Left kidney (tissue), 2 donors: Measurements from ENCODE around the gene ROPN1L. TPM values are rescaled to one million over a fixed set of nuclear protein-coding genes. Genes with fewer than 3 reads are reported as not detected.
"Not testable (repeated sequence)": the region's sequence is repeated elsewhere in the genome, so short reads cannot be mapped to it uniquely, and the experiment has no call there.

Experiments
- DNase-seq: peaks from one replicate; pipeline ENCODE4 v3.0.0-alpha.2; 2013
- polyA plus RNA-seq: library from polyadenylated mRNA; unstranded; fragments of 120-200 nt; gene quantifications from one replicate; pipeline ENCODE4 v1.2.1, GENCODE V29; 2013; ENCODE audit not compliant: insufficient read length

ROPN1L gene
- polyA plus RNA-seq, 1 donor, result 0.95 TPM

- DNase-seq, result no peak
Observed at GRCh38 chr5:10480237-10480985, 38.7 kb downstream of the ROPN1L start.

DNA sequence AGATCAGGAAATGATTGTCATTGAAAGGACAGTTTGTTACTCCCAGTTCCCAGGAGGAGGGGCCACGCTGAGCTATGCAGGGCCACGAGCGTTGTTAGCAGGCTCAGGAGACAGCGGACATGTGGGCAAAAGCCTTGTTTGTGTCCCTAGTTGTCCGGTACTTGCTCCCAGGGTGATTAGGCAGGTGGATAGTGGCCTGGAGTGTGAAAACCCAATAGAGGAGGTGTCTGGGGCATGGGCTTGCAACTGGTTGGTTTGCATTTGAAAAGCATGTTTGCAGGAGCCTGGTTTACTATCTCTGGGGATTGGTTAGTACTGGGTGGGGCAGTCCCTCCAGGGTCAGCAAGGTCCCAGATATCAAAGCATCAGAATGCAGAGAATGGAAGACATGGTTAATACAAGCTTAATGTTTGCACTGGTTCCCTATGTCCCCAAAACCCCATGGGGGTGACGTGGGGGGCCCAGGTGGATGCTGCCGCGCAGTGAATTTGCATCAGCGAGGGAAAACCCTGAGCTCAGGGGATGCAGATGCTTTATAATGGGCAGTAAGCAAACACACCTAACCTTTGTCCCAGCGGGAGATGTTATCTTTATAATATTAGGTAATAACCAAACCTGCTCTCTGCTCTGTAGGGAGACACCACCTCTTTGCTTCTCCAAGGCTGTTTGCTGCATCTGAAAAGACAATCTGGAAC is 39.7 kb downstream of the ROPN1L start:
- no peak for DNase-seq

- no peak for DNase-seq
Observed at GRCh38 chr5:10482791-10483530, 41.3 kb downstream of the ROPN1L start.

GRCh38 chr5:10484774-10485141 is 43.1 kb downstream of the ROPN1L start:
- no peak for DNase-seq

DNA sequence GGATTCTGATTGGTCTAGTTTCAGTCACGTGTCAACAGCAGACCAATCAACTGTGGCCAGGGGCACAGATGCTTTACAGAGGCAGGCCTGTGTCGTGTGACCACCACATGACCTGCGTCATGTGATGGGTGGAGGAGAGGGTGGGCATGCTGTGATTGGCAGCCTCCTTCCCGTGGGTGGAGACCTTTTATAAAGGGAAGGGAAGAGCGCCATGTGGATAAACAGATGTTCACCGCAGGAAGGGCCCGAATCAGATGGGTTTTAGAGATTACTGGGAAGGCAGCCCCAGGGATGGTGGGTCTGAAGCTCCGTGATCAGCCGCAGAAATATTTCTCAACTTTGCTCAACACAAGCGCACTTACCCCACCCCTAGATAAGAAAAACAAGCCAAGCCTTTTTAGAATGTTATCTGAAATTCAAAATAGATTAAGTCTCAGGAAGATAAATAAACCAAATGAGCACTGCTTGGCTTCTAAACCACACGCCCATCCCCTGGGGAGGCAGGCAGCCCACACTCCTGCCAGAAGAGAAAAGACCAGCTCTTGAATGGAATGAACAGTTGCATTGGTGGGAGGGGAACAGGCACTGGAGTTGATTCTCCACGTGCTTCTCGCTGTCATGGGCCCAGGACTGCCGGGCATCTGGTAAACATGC is 43.6 kb downstream of the ROPN1L start:
- no peak for DNase-seq

GRCh38 chr5:10485897-10486296 is 44.2 kb downstream of the ROPN1L start:
- no peak for DNase-seq

DNA sequence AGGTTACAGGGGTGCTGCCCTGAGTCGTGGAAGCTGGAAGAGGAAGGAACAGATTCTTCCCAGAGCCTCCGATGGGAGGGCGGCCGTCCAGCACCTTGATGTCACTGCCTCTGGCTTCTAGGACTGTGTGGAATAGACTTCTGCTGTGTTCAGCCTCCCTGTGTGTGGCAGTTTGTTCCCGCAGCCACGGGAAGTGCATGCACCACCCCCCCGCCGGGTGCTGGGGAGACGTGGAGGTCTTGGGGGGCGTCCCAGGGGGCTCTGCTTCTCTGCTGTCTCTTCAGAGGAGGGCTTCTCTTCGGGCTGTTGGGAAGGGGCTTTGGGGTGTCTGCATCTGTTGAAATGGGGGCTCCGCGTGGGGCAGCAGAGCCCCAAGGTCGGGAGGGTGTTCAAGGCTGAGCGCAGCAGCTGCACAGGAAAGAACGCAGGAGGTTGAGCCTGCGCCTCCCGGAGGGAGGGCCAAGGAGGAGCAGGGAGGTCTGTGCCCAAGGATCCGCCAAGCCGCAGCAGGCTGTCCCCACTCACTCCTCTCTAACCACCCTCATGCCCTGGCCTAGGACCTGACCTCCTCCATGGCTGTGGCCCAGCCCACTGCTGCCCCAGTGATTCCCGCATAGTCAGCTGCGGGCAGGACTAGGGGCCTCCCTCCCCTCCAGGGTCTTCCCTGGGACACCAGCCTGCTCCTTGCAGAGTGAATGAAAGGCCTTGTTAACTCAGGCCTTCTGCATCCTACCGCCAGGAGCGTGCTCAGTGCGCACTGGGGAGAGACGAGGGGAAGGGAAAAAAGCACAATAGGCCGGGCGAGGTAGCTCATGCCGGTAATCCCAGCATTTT is 45.0 kb downstream of the ROPN1L start:
- DNase-seq, result no peak

GRCh38 chr5:10488144-10488543 is 46.5 kb downstream of the ROPN1L start:
- DNase-seq, result no peak

DNA sequence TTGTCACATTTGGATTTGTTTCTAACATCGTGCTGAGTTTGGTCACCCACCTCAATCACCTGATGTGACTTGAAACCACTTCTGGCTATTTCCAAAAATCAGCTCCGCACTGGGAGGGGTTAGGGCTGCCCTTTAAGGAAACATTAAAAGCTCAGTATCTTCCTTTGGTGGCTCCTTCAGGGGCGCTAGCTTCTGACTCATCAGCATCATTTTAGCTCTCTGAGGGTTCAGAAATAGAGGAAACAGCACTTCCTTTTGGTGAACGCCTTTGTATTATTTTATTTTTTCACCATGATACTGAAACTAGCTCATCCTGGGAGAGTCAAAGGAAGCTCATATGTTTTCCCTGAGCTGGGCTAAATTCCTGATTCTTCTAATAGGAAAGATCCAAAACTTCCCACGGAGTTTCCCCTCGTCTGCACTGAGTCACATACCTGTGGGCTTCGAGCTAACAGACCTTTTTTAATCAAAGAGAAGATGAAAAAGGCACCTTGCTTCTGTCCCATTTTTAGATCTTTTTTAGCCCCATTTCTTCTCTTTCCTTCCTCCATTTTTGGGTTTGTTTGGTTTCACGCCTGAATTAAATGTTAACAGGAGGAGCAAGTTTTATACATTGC is 48.2 kb downstream of the ROPN1L start:
- no peak for DNase-seq

DNA sequence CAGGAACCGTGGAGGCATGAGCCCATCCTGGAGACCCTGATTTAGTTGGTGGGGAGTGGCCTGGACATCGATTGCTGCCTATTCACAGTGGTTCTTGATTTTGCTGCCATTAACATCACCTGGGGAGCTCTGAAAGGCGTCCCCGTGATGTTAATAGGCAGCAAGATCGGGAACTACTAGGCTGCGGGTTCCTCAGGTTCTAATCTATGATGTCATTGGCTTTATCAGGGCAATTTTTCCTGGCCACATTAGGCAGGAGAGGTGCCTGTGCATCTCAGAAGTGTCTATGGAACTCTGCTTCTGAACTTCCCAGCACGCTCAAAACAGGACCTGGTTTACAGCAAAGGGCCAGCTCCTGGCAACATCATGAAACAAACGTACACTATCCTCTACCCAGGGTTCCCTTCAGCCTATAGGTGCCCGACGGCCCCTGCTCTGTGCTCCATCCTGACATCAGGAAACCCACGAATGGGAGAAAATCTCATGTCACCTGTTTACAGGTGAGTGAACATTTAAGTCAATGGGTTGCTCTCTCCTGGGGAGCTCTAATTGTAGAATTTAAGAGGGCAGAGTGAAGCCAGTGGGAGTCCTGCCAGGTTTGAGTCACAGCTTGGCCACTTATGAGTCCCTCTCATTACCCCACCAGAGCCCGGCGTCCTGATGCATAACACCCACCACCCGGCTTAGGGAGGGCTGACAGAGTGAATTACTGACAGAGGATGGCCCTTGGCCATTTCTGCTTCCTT is 49.4 kb downstream of the ROPN1L start:
- DNase-seq, result no peak

DNA sequence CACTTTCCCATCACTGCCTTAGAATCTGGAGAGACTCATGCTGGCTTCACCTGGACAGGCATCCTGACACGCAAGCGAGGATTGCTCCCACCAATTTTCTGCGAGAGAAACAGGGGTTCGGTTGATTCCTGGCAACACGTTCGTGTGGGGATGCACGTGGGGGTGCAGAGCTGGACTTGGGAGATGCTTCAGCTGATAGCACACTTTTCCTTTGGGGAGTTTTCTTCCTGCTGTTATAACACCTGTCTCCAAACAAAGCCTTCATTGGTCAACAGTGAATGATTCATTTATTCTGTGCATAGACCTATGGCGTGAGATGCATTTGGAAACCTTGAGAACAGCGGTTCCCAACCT is 50.0 kb downstream of the ROPN1L start:
- no peak for DNase-seq

DNA sequence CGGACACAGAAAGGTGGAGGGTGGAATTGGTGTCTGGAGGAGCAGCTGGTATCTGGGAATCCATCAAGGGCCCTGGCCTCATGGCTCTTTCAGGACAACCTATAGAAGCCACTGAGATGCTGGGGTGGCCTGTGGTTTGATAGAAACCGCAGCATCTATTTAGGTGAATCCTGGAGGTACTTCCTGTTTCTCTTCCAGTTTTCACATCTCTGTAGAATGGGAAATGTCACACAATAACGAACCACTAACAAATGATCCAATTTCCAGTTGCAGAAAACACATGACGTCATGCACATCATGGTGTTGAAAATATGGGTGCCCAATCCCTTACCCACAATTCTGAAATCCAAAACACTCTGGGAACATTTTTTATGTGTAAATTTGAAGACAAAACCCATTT is 52.2 kb downstream of the ROPN1L start:
- DNase-seq, result no peak

DNA sequence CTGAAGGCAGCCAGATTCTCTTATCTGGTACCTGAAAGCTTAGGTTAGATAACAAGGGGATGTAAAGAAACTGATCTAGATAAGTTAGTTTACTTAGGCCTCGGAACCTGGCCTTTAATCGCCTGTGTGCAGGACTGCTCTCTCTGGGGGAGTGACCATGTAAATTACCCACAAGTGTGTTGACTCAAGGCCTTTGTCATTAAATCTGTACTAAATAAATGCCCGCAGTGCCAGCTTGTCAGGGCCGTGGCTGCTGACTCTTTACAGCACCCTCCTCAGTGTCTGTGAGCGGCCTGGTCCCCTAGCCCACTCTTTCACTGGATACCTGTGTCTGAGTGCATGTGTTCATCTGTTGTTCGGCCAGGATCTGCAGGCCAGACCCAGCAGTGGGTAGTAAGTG is 52.8 kb downstream of the ROPN1L start:
- not testable (repeated sequence) for DNase-seq

GRCh38 chr5:10497554-10497953 is 55.9 kb downstream of the ROPN1L start:
- no peak for DNase-seq

DNA sequence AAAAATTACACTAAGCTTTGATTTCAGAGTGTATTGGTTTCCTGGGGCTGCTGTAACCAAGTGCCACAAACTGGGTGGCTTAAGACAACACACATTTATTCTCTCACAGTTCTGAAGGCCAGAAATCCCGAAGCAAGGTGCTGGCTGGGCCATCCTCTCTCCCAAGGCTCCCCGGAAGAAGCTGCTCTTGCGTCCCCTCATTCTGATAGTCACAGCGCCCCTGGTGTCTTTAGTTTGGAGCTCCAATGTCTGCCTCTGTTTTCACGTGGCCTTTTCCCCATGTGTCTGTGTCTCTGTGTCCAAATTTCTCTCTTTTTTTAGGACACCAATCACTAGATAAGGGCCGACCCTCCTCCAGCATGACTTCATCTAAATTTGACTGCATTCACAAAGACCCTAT is 56.7 kb downstream of the ROPN1L start:
- DNase-seq, result no peak

GRCh38 chr5:10499066-10499465 is 57.4 kb downstream of the ROPN1L start:
- no peak for DNase-seq

DNA sequence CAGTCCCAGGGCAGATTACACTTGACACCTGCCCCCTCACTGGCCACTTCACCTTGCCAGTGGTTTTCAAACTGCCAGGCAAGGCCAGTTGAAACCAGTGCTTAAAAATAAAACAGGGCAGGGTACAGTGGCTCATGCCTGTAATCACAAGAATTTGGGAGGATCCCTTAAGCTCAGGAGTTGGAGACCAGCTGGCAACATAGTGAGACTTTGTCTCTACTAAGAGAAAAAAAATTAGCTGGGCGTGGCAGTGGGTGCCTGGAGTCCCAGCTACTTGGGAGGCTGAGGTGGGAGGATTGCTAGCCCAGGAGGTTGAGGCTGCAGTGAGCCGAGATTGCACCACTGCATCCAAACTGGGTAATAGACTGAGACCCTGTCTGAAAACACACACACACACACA is 58.1 kb downstream of the ROPN1L start:
- no peak for DNase-seq

DNA sequence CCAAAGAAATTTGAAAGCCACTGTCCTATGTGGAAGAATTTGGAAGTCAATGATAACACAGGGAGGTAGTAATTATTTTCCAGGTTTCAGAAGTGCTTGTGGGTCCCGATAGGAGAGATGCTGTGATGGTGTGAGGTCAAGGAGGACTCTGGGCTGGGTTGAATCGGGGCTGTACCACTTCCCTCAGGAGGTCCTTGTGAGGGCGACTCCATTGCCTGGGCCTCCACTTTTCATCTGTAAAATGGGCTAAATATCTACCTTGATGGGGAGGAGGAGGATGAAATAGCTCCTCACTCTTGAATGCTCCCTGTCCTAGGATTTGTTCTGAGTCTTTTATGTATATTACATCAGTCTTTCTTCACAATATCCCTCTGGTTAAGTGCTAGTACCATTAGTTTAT is 59.0 kb downstream of the ROPN1L start:
- no peak for DNase-seq

- no peak for DNase-seq
Observed at GRCh38 chr5:10501554-10502075, 59.9 kb downstream of the ROPN1L start.

GRCh38 chr5:10502130-10502529 is 60.5 kb downstream of the ROPN1L start:
- no peak for DNase-seq
